ENCODE results near the gene CHAC2. TPM values are rescaled to one million over a fixed set of nuclear protein-coding genes. Genes with fewer than 3 reads are reported as not detected.

Gene CHAC2
- total RNA-seq, 1 donor from 2014 or later: 4.5 TPM

DNA sequence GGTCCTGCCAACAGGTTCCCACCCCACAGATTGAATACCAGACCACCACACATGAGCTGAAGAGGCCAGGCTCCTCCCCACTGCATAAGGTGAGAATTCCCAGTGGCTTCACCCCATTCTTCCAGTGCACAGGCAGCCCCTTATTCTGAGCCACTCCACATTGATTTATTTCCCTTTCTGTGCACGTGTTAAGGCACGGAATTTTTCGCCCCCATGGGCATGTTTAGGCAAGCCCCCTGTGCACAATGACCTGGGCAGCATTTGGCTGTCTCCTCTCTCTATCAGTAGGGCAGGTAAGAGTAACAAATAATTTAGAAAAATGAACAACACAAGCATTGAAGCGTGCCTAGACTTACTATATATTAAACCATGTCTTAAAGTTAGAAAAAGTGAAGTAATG is 15.2 kb upstream of the CHAC2 start:
- Histone ChIP-seq H3F3A (ENCODE audit: low read depth) (no peaks in the 10 kb centered on the region), H3K4me1 (peaks cover 7% of the 10 kb centered on the region), H2AFZ (replicated peaks) (no peak overlapping the region), H3K4me2 (no peak overlapping the region), H3K79me2 (ENCODE audit: low read depth) (no peaks in the 10 kb centered on the region), H3K27me3 (no peaks in the 10 kb centered on the region), H3K9me3 (ENCODE audit: low read depth) (no peaks in the 10 kb centered on the region), H3K4me3 (no peak overlapping the region), H4K20me1 (ENCODE audit: low read depth) (no peaks in the 10 kb centered on the region), H3K27ac (no peak overlapping the region), H3K9ac (no peak overlapping the region), H3K36me3 (peaks cover 4% of the 10 kb centered on the region)
- TF ChIP-seq, protein P1, sequence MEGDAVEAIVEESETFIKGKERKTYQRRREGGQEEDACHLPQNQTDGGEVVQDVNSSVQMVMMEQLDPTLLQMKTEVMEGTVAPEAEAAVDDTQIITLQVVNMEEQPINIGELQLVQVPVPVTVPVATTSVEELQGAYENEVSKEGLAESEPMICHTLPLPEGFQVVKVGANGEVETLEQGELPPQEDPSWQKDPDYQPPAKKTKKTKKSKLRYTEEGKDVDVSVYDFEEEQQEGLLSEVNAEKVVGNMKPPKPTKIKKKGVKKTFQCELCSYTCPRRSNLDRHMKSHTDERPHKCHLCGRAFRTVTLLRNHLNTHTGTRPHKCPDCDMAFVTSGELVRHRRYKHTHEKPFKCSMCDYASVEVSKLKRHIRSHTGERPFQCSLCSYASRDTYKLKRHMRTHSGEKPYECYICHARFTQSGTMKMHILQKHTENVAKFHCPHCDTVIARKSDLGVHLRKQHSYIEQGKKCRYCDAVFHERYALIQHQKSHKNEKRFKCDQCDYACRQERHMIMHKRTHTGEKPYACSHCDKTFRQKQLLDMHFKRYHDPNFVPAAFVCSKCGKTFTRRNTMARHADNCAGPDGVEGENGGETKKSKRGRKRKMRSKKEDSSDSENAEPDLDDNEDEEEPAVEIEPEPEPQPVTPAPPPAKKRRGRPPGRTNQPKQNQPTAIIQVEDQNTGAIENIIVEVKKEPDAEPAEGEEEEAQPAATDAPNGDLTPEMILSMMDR (IDR thresholded peaks at IDR 0.05): no peak
- TF ChIP-seq EZH2 (IDR thresholded peaks at IDR 0.05) (no peak), EZH2phosphoT487 (IDR thresholded peaks at IDR 0.05) (no peak)
- no peak for DNase-seq (ENCODE audit: low spot score)
- peaks cover 32% of the 10 kb centered on the region for H3K36me3 Mint-ChIP-seq
- H3K4me1 Mint-ChIP-seq: no peaks in the 10 kb centered on the region
- H3K27ac Mint-ChIP-seq: peak overlapping the region; percentile 16
- no peaks in the 10 kb centered on the region for H3K27me3 Mint-ChIP-seq (ENCODE audit: insufficient read depth, low read depth)
- H3K4me3 Mint-ChIP-seq: no peak overlapping the region
- H3K9me3 Mint-ChIP-seq: no peaks in the 10 kb centered on the region

DNA sequence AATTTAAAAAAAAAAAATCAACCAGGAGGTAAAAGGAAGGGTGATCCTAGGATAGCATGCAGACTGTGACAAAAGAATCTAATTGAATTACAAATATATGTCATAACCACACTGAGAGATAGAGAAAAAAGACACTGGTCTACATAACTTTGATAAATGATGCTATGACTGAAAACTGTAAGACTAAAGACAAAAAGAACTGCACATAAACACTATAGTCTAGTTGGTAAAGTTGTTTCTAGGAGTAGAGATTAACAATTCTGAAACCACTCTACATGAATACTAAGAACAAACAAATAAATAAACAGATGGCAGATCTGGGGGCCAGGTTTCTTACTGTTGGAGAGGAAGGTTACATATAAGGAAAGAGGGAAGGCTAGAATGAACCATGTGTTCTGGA is 14.6 kb upstream of the CHAC2 start:
- no peak overlapping the region for H3K4me3 Mint-ChIP-seq
- H3K4me1 ChIP-seq: peaks cover 7% of the 10 kb centered on the region
- H2AFZ ChIP-seq (replicated peaks): no peak overlapping the region
- H3K36me3 ChIP-seq: peaks cover 4% of the 10 kb centered on the region
- H3K9ac ChIP-seq: no peak overlapping the region
- no peaks in the 10 kb centered on the region for H3F3A ChIP-seq (ENCODE audit: low read depth)
- no peaks in the 10 kb centered on the region for H3K27me3 Mint-ChIP-seq (ENCODE audit: insufficient read depth, low read depth)
- H3K27ac Mint-ChIP-seq: no peak overlapping the region
- no peak for DNase-seq (ENCODE audit: low spot score)
- H3K9me3 Mint-ChIP-seq: no peaks in the 10 kb centered on the region
- no peaks in the 10 kb centered on the region for H3K4me1 Mint-ChIP-seq
- H3K9me3 ChIP-seq (ENCODE audit: low read depth): no peaks in the 10 kb centered on the region
- H3K27me3 ChIP-seq: no peaks in the 10 kb centered on the region
- H3K79me2 ChIP-seq (ENCODE audit: low read depth): no peaks in the 10 kb centered on the region
- TF ChIP-seq, protein P1 (IDR thresholded peaks at IDR 0.05): no peak
- no peak for TF ChIP-seq EZH2 (IDR thresholded peaks at IDR 0.05)
- TF ChIP-seq EZH2phosphoT487 (IDR thresholded peaks at IDR 0.05): no peak
- H3K4me3 ChIP-seq: no peak overlapping the region
- H3K27ac ChIP-seq: no peak overlapping the region
- H3K36me3 Mint-ChIP-seq: peaks cover 31% of the 10 kb centered on the region
- H4K20me1 ChIP-seq (ENCODE audit: low read depth): no peaks in the 10 kb centered on the region
- H3K4me2 ChIP-seq: no peak overlapping the region

GRCh38 chr2:53755121-53755520 is 12.5 kb upstream of the CHAC2 start:
- H3K79me2 ChIP-seq (ENCODE audit: low read depth): no peaks in the 10 kb centered on the region
- H2AFZ ChIP-seq (replicated peaks): no peak overlapping the region
- no peak overlapping the region for H3K27ac ChIP-seq
- Mint-ChIP-seq H3K27me3 (ENCODE audit: insufficient read depth, low read depth) (no peaks in the 10 kb centered on the region), H3K4me1 (no peaks in the 10 kb centered on the region), H3K36me3 (peaks cover 25% of the 10 kb centered on the region), H3K27ac (no peak overlapping the region), H3K4me3 (no peak overlapping the region), H3K9me3 (no peaks in the 10 kb centered on the region)
- no peaks in the 10 kb centered on the region for H3K9me3 ChIP-seq (ENCODE audit: low read depth)
- no peak overlapping the region for H3K9ac ChIP-seq
- H3K4me3 ChIP-seq: no peak overlapping the region
- H3F3A ChIP-seq (ENCODE audit: low read depth): no peaks in the 10 kb centered on the region
- H4K20me1 ChIP-seq (ENCODE audit: low read depth): no peaks in the 10 kb centered on the region
- DNase-seq (ENCODE audit: low spot score): no peak
- no peaks in the 10 kb centered on the region for H3K36me3 ChIP-seq
- peaks cover 7% of the 10 kb centered on the region for H3K4me1 ChIP-seq
- no peak overlapping the region for H3K4me2 ChIP-seq
- TF ChIP-seq EZH2 (IDR thresholded peaks at IDR 0.05) (no peak), EZH2phosphoT487 (IDR thresholded peaks at IDR 0.05) (no peak)
- TF ChIP-seq, protein P1 (IDR thresholded peaks at IDR 0.05): no peak
- H3K27me3 ChIP-seq: no peaks in the 10 kb centered on the region

Data from neural progenitor cell (in vitro differentiated cells).